Testis (tissue), 2 donors: ENCODE measurements around the gene PDLIM7.

ENCODE experiments used
- POLR2A ChIP-seq: fragments of 450-650 bp; IDR thresholded peaks from one replicate; pipeline ENCODE4 v1.6.1; 2017; ENCODE audit warnings: antibody characterized with exemption, mild to moderate bottlenecking, moderate library complexity
- TF ChIP-seq, protein P1 (sequence below), 3 experiments: fragments of 450-650 bp in 2 of 3; fragments of 200-600 bp in 1 of 3; sonication (generic) in 1 of 3; IDR thresholded peaks; one replicate each; pipeline ENCODE4 v1.5.1; 2016 to 2019; ENCODE audit warnings: antibody characterized with exemption in 3 of 3, mild to moderate bottlenecking in 2 of 3, moderate library complexity in 1 of 3

DNA sequence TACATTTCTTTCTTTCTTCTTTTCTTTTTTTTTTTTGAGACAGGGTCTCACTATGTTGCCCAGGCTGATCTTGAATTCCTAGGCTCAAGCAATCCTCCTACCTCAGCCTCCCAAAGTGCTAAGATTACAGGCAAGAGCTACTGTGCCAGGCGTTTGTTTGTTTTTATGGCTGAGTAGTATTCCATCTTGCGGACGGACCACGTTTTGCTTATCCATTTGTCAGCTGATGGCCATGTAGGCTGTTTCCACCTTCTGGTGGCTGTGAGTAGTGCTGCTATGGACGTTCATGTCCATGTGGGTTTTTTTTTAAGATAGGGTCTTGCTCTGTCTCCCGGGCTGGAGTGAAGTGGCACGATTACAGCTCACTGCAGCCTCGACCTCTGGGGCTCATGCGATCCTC, 9.8 kb upstream of the PDLIM7 start:
- TF ChIP-seq, protein P1, sequence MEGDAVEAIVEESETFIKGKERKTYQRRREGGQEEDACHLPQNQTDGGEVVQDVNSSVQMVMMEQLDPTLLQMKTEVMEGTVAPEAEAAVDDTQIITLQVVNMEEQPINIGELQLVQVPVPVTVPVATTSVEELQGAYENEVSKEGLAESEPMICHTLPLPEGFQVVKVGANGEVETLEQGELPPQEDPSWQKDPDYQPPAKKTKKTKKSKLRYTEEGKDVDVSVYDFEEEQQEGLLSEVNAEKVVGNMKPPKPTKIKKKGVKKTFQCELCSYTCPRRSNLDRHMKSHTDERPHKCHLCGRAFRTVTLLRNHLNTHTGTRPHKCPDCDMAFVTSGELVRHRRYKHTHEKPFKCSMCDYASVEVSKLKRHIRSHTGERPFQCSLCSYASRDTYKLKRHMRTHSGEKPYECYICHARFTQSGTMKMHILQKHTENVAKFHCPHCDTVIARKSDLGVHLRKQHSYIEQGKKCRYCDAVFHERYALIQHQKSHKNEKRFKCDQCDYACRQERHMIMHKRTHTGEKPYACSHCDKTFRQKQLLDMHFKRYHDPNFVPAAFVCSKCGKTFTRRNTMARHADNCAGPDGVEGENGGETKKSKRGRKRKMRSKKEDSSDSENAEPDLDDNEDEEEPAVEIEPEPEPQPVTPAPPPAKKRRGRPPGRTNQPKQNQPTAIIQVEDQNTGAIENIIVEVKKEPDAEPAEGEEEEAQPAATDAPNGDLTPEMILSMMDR (IDR thresholded peaks at IDR 0.05), result no peak
- no peak for TF ChIP-seq POLR2A
